ACHN (cell line): Measurements from ENCODE around the gene ZNF100.
"Not testable (repeated sequence)": the region's sequence is repeated elsewhere in the genome, so short reads cannot be mapped to it uniquely, and the experiment has no call there.

Experiments
- DNase-seq: peaks from one replicate; pipeline ENCODE4 v3.0.0-alpha.2; 2015
- in situ Hi-C: cut with HindIII; loops from 2 replicates; pipeline ENCODE4 v1.10.0; 2017; ENCODE audit warnings: low sequenced_read_pairs, low pct_ligation_motif_present, low pct_unique_long_range_greater_than_20kb

Gene ZNF100

GRCh38 chr19:21767065-21767800 lies at the start of gene ZNF100:
TSS of gene ZNF100 (minus strand) at chr19:21767579. CDS start at chr19:21767429, 150 bp downstream.
- peak; percentile 90 for DNase-seq
- in situ Hi-C loops = no loop called here

DNA sequence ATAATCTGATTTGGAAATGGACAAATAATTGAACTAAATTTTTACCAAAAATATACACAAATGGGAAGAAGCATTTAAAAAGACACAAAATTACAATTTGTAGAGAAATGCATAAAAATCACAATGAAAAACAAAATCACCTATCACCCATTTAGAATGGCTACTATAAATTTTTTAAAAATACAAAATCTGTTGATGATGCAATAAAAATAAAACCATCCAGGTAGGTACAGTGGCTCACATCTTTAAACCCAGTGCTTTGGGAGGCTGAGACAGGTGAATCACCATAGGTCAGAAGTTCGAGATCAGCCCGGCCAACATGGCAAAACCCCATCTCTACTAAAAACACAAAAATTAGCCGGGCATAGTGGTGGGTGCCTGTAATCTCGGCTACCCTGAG lies 45.1 kb upstream of the ZNF100 start:
- no peak for DNase-seq
- in situ Hi-C loops = no loop called here

DNA sequence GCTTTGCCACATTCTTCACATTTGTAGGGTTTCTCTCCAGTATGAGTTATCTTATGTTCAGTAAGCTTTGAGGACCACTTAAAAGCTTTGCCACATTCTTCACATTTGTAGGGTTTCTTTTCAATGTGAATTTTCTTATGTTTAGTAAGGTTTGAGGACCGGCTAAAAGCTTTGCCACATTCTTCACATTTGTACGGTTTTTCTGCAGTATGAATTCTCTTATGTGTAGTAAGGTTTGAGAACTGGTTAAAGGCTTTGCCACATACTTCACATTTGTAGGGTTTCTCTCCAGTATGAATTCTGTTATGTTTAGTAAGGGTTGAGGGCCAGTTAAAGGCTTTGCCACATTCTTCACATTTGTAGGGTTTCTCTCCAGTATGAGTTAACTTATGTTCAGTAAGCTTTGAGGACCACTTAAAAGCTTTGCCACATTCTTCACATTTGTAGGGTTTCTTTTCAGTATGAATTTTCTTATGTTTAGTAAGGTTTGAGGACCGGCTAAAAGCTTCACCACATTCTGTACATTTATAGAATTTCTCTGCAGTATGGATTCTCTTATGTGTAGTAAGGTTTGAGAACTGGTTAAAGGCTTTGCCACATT lies 41.1 kb upstream of the ZNF100 start:
- in situ Hi-C loops, DNase-seq: not testable (repeated sequence)

GRCh38 chr19:21789466-21790085 lies 22.2 kb upstream of the ZNF100 start:
- in situ Hi-C loops = no loop called here
- DNase-seq = no peak

- in situ Hi-C loops = no loop called here
Observed at GRCh38 chr19:21786936-21787335, 19.6 kb upstream of the ZNF100 start.

DNA sequence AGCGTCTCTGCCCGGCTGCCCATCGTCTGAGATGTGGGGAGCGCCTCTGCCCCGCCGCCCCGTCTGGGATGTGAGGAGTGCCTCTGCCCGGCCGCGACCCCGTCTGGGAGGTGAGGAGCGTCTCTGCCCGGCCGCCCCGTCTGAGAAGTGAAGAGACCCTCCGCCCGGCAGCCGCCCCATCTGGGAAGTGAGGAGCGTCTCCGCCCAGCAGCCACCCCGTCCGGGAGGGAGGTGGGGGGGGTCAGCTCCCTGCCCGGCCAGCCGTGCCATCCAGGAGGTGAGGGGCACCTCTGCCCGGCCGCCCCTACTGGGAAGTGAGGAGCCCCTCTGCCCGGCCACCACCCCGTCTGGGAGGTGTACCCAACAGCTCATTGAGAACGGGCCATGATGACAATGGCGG lies 8.4 kb upstream of the ZNF100 start:
- DNase-seq, in situ Hi-C loops: not testable (repeated sequence)

More at GRCh38 chr19:21786936-21787335, 19.6 kb upstream of the ZNF100 start:
- DNase-seq = no peak

DNA sequence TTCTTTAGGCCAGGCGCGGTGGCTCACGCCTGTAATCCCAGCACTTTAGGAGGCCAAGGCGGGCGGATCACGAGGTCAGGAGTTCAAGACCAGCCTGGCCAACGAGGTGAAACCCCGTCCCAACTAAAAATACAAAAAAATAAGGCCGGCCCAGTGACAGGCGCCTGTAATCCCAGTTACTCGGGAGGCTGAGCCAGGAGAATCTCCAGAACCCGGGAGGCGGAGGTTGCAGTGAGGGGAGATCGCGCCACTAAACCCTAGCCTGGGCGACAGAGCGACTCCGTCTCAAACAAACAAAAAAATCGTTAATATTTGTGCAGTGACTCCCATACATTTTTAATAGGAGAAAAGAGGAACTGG lies 694 bp downstream of the ZNF100 start:
- in situ Hi-C loops, DNase-seq: not testable (repeated sequence)

DNA sequence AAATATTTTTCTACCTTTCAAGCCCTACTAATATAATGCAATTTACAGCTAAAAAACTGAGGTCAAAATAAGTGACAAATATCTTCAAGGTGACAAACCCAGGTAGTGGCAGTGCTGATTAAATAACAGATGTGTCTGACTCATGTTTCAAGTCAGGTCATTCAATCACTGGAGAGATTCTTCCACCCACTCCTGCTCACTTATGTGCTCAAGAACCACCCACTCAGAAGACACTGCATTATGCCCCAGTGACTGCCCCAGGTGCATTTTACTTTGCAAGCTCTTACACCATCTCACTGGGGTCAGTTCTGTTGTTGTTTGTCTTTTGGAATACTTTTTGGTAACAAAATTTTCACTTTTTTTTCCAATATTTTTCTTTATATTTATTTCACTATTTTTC lies 2.2 kb downstream of the ZNF100 start:
- no peak for DNase-seq
- in situ Hi-C loops = no loop called here

DNA sequence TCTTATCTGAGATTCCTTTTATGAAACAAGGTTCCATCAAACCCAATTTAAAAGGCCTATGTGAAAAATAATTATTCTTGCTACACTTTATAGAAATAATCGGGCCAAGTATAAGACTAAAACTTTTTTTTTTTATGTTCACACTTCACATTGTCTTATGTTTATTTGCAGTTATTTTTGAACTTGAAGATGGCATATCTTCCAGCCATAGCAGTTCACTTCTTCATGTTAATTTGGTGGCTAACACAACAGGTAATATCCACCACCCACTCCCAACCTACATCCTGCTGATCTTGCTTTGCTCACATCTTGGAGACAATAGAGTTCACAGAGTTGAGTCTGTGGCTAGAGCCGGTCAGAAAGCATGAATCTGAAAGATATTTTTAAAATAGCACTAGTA lies 5.8 kb downstream of the ZNF100 start:
- DNase-seq, in situ Hi-C loops: not testable (repeated sequence)

- in situ Hi-C loops = no loop called here
- DNase-seq = no peak
Observed at GRCh38 chr19:21758296-21758695, 9.1 kb downstream of the ZNF100 start.

GRCh38 chr19:21755555-21755954 lies 11.8 kb downstream of the ZNF100 start:
- in situ Hi-C loops, DNase-seq: not testable (repeated sequence)

DNA sequence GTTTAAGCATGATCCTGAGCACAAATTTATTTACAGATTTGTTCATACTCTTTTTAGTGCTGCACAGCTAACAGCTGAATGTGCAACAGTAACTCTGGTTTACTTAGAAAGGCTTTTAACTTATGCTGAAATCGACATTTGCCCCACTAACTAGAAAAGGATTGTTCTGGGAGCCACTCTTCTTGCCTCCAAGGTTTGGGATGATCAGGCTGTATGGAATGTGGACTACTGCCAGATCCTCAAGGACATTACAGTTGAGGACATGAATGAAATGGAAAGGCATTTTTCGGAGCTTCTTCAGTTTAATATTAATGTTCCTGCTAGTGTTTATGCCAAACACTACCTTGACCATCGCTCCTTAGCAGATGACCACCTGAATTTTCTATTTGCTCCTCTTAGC lies 16.0 kb downstream of the ZNF100 start:
- in situ Hi-C loops = no loop called here

GRCh38 chr19:21750586-21751128 lies 16.7 kb downstream of the ZNF100 start:
- DNase-seq = no peak
- in situ Hi-C loops = no loop called here

More for the DNA sequence above, 16.0 kb downstream of the ZNF100 start:
- peak; percentile 27 for DNase-seq

DNA sequence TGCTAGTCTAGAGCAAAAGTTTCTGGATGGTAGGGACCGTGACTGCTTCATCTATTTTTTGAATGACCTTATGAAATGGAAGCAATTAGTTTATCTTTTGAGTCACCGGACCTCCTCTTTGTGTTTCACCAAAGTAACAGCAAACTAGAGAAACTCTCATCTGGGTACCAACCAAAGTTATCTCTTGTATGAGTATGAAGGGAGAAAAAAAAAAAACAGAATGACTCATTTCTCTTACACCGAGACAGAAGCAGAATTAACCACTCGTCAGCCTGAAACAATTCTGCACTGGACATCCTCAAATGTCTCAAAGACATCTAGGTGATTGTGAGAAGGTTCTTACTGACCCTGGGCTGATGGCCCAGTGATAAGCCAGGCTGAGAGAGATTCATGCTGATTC lies 18.3 kb downstream of the ZNF100 start:
- in situ Hi-C loops = no loop called here
- DNase-seq = no peak

GRCh38 chr19:21748088-21748487 lies 19.3 kb downstream of the ZNF100 start:
- no peak for DNase-seq
- in situ Hi-C loops = no loop called here

DNA sequence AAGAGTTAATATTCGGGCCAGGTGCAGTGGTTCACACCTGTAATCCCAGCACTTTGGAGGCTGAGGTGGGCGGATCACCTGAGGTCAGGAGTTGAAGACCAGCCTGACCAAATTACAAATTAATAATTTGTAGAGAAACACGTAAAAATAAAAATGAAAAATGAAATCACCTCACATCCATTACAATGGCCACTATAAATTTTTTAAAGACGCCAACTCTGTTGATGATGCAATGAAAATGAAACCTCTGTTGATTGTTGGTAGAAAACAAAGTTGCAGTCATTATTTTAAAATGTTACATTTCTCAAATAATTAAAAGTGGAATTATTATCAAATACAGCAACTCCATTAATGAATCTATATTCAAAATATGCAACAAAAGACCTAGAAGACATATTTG lies 26.8 kb downstream of the ZNF100 start:
- no peak for DNase-seq
- in situ Hi-C loops = no loop called here

DNA sequence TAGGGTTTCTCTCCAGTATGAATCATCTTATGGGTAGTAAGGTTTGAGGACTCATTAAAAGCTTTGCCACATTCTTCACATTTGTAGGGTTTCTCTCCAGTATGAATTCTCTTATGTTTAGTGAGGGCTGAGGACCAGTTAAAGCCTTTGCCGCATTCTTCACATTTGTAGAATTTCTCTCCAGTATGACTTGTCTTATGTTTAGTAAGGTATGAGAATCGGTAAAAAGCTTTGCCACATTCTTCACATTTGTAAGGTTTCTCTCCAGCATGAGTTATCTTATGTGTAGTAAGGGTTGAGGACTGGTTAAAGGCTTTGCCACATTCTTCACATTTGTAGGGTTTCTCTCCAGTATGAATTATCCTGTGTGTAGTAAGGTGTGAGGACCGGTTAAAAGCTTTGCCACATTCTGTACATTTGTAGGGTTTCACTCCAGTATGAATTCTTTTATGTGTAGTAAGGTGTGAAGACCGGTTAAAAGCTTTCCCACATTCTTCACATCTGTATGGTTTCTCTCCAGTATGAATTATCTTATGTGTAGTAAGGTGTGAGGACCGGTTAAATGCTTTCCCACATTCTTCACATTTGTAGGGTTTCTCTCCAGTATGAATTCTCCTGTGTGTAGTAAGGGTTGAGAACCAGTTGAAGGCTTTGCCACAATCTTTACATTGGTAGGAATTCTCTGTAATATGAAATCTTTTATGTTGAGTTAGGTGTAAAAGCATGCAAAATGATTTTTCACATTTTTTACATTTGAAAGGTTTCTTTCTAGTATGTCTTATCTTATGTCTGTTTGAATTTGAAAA lies 40.2 kb downstream of the ZNF100 start:
- DNase-seq, in situ Hi-C loops: not testable (repeated sequence)

GRCh38 chr19:21713761-21714160 lies 53.6 kb downstream of the ZNF100 start:
- no peak for DNase-seq
- in situ Hi-C loops = no loop called here

DNA sequence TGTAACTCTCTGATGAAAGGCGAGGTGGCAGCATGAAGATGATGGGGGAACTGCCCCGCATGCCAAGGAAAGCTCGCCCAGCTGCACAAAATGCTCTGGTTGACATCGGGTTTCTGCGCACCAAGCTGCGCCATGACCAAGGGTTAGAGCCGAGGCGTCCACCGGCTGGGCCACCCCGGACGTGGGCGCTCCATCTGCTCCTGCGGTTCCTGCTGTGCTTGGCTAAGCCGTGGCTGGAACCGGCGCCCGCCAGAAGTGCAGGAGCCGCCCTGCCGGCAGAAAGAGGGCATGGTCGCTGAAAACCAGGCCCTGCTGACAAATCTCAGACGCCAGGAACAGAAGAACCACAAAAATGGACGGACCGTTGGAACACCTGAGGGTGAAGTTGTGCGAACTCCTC lies 57.9 kb downstream of the ZNF100 start:
- no peak for DNase-seq
- in situ Hi-C loops = no loop called here
